SK-N-SH treated with all-trans-retinoic acid at 6 μM for 48 hours (cell line): ENCODE data around the gene SCFD2.

Experiments
- ATAC-seq: fragments of 200-7000 bp; cut with Tn5 transposase; 3 replicates; pipeline ENCODE4 v1.9.1; 2020; ENCODE audit warnings: mild to moderate bottlenecking, moderate library complexity
- ARNTL ChIP-seq: fragments of 450-650 bp; formaldehyde crosslinking; IDR thresholded peaks from 2 replicates; pipeline ENCODE4 v1.5.0; 2020; ENCODE audit warnings: low read depth, mild to moderate bottlenecking, moderate library complexity, borderline replicate concordance
- CREB5 ChIP-seq: fragments of 250-450 bp; sonication (Bioruptor Pico); IDR thresholded peaks from 2 replicates; pipeline ENCODE4 v1.5.1; 2020; ENCODE audit warnings: low read depth, mild to moderate bottlenecking, moderate library complexity
- CSDC2 ChIP-seq: fragments of 250-450 bp; sonication (Bioruptor Pico); IDR thresholded peaks from 2 replicates; pipeline ENCODE4 v1.5.0; 2020; ENCODE audit warnings: mild to moderate bottlenecking, moderate library complexity
- CSRNP3 ChIP-seq: fragments of 250-450 bp; sonication (Bioruptor Pico); IDR thresholded peaks from 2 replicates; pipeline ENCODE4 v1.5.1; 2021; ENCODE audit warnings: mild to moderate bottlenecking, moderate library complexity
- ESRRG ChIP-seq: fragments of 250-450 bp; sonication (Bioruptor Pico); IDR thresholded peaks from 2 replicates; pipeline ENCODE4 v1.6.1; 2021; ENCODE audit warnings: mild to moderate bottlenecking
- GLIS3 ChIP-seq: fragments of 250-450 bp; sonication (Bioruptor Pico); IDR thresholded peaks from 2 replicates; pipeline ENCODE4 v1.5.0; 2020; ENCODE audit warnings: mild to moderate bottlenecking, moderate library complexity
- ISL1 ChIP-seq: fragments of 250-450 bp; sonication (Bioruptor Pico); IDR thresholded peaks from 2 replicates; pipeline ENCODE4 v2.1.2; 2022; ENCODE audit warnings: mild to moderate bottlenecking, moderate library complexity
- OSR1 ChIP-seq: fragments of 250-450 bp; sonication (Bioruptor Pico); IDR thresholded peaks from 2 replicates; pipeline ENCODE4 v1.8.0; 2022; ENCODE audit warnings: moderate library complexity, mild to moderate bottlenecking, inconsistent platforms
- PATZ1 ChIP-seq: fragments of 250-450 bp; sonication (Bioruptor Pico); IDR thresholded peaks from 2 replicates; pipeline ENCODE4 v1.8.0; 2020; ENCODE audit warnings: mild to moderate bottlenecking, moderate library complexity, borderline replicate concordance
- POU6F1 ChIP-seq: fragments of 250-450 bp; sonication (Bioruptor Pico); IDR thresholded peaks from 2 replicates; pipeline ENCODE4 v1.8.0; 2021; ENCODE audit warnings: low read depth, mild to moderate bottlenecking, moderate library complexity, borderline replicate concordance
- PPARA ChIP-seq: fragments of 250-450 bp; sonication (Bioruptor Pico); IDR thresholded peaks from 2 replicates; pipeline ENCODE4 v1.5.0; 2020; ENCODE audit warnings: mild to moderate bottlenecking, borderline replicate concordance
- RARB ChIP-seq: fragments of 250-450 bp; sonication (Bioruptor Pico); IDR thresholded peaks from 2 replicates; pipeline ENCODE4 v1.8.0; 2021; ENCODE audit warnings: mild to moderate bottlenecking, moderate library complexity
- SNAI2 ChIP-seq: fragments of 250-450 bp; sonication (Bioruptor Pico); IDR thresholded peaks from 2 replicates; pipeline ENCODE4 v1.5.0; 2020; ENCODE audit warnings: mild to moderate bottlenecking, moderate library complexity
- TCF4 ChIP-seq: fragments of 250-450 bp; sonication (Bioruptor Pico); IDR thresholded peaks from 2 replicates; pipeline ENCODE4 v1.8.0; 2021; ENCODE audit warnings: mild to moderate bottlenecking, moderate library complexity, borderline replicate concordance
- TOX ChIP-seq: fragments of 250-450 bp; sonication (Bioruptor Pico); IDR thresholded peaks from 2 replicates; pipeline ENCODE4 v1.8.0; 2021; ENCODE audit warnings: mild to moderate bottlenecking, moderate library complexity, borderline replicate concordance
- TSHZ2 ChIP-seq: fragments of 250-450 bp; sonication (Bioruptor Pico); IDR thresholded peaks from 2 replicates; pipeline ENCODE4 v1.5.0; 2020; ENCODE audit warnings: mild to moderate bottlenecking, moderate library complexity
- ZC3H10 ChIP-seq: fragments of 250-450 bp; sonication (Bioruptor Pico); IDR thresholded peaks from 2 replicates; pipeline ENCODE4 v1.5.1; 2021; ENCODE audit warnings: mild to moderate bottlenecking, moderate library complexity
- ZFP3 ChIP-seq: fragments of 250-450 bp; sonication (Bioruptor Pico); IDR thresholded peaks from 2 replicates; pipeline ENCODE4 v1.5.0; 2020; ENCODE audit warnings: mild to moderate bottlenecking, moderate library complexity
- ZNF565 ChIP-seq: fragments of 450-650 bp; formaldehyde crosslinking; conservative IDR thresholded peaks from 2 replicates; pipeline ENCODE4 v1.5.0; 2020; ENCODE audit warnings: low read depth, mild to moderate bottlenecking, moderate library complexity
- ZNF70 ChIP-seq: fragments of 450-650 bp; formaldehyde crosslinking; IDR thresholded peaks from 2 replicates; pipeline ENCODE4 v1.5.0; 2020; ENCODE audit warnings: mild to moderate bottlenecking, moderate library complexity

Gene SCFD2

GRCh38 chr4:52912608-52913007 lies 453.3 kb downstream of the SCFD2 start:
- peak; percentile 45; the same call in 2 of the 3 replicates for ATAC-seq
- TF ChIP-seq ZC3H10 (CRISPR knock-in tag), result no peak
- TF ChIP-seq ARNTL, result no peak
- TF ChIP-seq PATZ1 (CRISPR knock-in tag), result no peak
- peak; percentile 27; the same call in 1 of the 2 replicates for TF ChIP-seq ISL1 (CRISPR knock-in tag)
- no peak for TF ChIP-seq TOX (CRISPR knock-in tag)
- no peak for TF ChIP-seq TCF4 (CRISPR knock-in tag)
- no peak for TF ChIP-seq SNAI2 (CRISPR knock-in tag)

- TF ChIP-seq SNAI2 (CRISPR knock-in tag) (no peak), PPARA (CRISPR knock-in tag) (no peak), POU6F1 (CRISPR knock-in tag) (no peak), CSDC2 (no peak), CSRNP3 (CRISPR knock-in tag) (no peak), OSR1 (no peak), TCF4 (CRISPR knock-in tag) (no peak), CREB5 (CRISPR knock-in tag) (no peak), ISL1 (CRISPR knock-in tag) (no peak), ESRRG (CRISPR knock-in tag) (no peak), ZFP3 (CRISPR knock-in tag) (no peak), GLIS3 (CRISPR knock-in tag) (no peak), TSHZ2 (CRISPR knock-in tag) (no peak), RARB (CRISPR knock-in tag) (no peak)
- peak; percentile 81 for ATAC-seq
Measured at GRCh38 chr4:52911684-52912294, 454.1 kb downstream of the SCFD2 start.

- ATAC-seq, result no peak
- TF ChIP-seq RARB (CRISPR knock-in tag), result no peak
Measured at GRCh38 chr4:52910115-52910514, 455.7 kb downstream of the SCFD2 start.

- ATAC-seq, result no peak
Measured at GRCh38 chr4:52907510-52907909, 458.4 kb downstream of the SCFD2 start.

More at GRCh38 chr4:52907510-52907909, 458.4 kb downstream of the SCFD2 start:
- TF ChIP-seq CSRNP3 (CRISPR knock-in tag) (no peak), ZNF70 (CRISPR knock-in tag) (no peak), ZFP3 (CRISPR knock-in tag) (no peak), ZNF565 (CRISPR knock-in tag) (no peak), TCF4 (CRISPR knock-in tag) (no peak), CREB5 (CRISPR knock-in tag) (no peak), ZC3H10 (CRISPR knock-in tag) (no peak), ESRRG (CRISPR knock-in tag) (no peak), CSDC2 (no peak), RARB (CRISPR knock-in tag) (no peak), ARNTL (no peak)
